SJSA1 (cell line): ENCODE measurements around the gene ZNF821. TPM values are rescaled to one million over a fixed set of nuclear protein-coding genes. Genes with fewer than 3 reads are reported as not detected.
"Not testable (repeated sequence)": the region's sequence is repeated elsewhere in the genome, so short reads cannot be mapped to it uniquely, and the experiment has no call there.

Experiments
- DNase-seq, 2 experiments: peaks; one replicate each; pipeline ENCODE4 v3.0.0-alpha.2; 2015 to 2020; ENCODE audit warnings: low spot score in 2 of 2, low read depth in 1 of 2
- H3K27ac ChIP-seq: fragments of 250-450 bp; sonication (Bioruptor Pico); 2 replicates; pipeline ENCODE4 v1.5.1; 2020; ENCODE audit warnings: mild to moderate bottlenecking, moderate library complexity
- H3K27me3 ChIP-seq: fragments of 250-450 bp; sonication (Bioruptor Pico); replicated peaks from 2 replicates; pipeline ENCODE4 v1.5.1; 2020; ENCODE audit warnings: mild to moderate bottlenecking, moderate library complexity
- H3K36me3 ChIP-seq: fragments of 250-450 bp; sonication (Bioruptor Pico); 2 replicates; pipeline ENCODE4 v1.5.1; 2020; ENCODE audit warnings: mild to moderate bottlenecking
- H3K4me1 ChIP-seq: fragments of 250-450 bp; sonication (Bioruptor Pico); replicated peaks from 2 replicates; pipeline ENCODE4 v1.6.1; 2021; ENCODE audit warnings: mild to moderate bottlenecking
- H3K4me3 ChIP-seq: fragments of 250-450 bp; sonication (Bioruptor Pico); 2 replicates; pipeline ENCODE4 v1.5.1; 2020; ENCODE audit warnings: mild to moderate bottlenecking
- H3K9me3 ChIP-seq: fragments of 250-450 bp; sonication (Bioruptor Pico); replicated peaks from 2 replicates; pipeline ENCODE4 v1.5.1; 2020; ENCODE audit warnings: mild to moderate bottlenecking
- total RNA-seq: library from RNA; depleted of rRNA; stranded (reverse); fragments of >200 nt; shearing (Covaris generic); gene quantifications from 2 replicates; pipeline ENCODE4 v1.2.3, GENCODE V29; 2014

ZNF821 gene
- total RNA-seq, 1 experiment from 2014 or later, result 19.2 TPM

- Histone ChIP-seq H3K9me3 (no peaks in the 10 kb centered on the region), H3K27ac (peak overlapping the region; percentile 64), H3K27me3 (no peaks in the 10 kb centered on the region), H3K4me3 (peak overlapping the region; percentile 75), H3K36me3 (peaks cover 17% of the 10 kb centered on the region), H3K4me1 (peaks cover 4% of the 10 kb centered on the region; the same call in 1 of the 2 replicates)
- peak in 1 of 2 experiments; percentile 56 for DNase-seq
These were observed 10.4 kb upstream of the ZNF821 start for GRCh38 chr16:71894229-71894920.

- peaks cover 4% of the 10 kb centered on the region; the same call in 1 of the 2 replicates for H3K4me1 ChIP-seq
- 0 out of 2 replicates have a peak overlapping the region, but pooled peaks have one; percentile 64 for H3K27ac ChIP-seq
- H3K4me3 ChIP-seq, result peak overlapping the region; percentile 75
- DNase-seq, result no peak
- H3K27me3 ChIP-seq, result no peaks in the 10 kb centered on the region
- H3K9me3 ChIP-seq, result no peaks in the 10 kb centered on the region
- peaks cover 17% of the 10 kb centered on the region for H3K36me3 ChIP-seq
These were observed 9.9 kb upstream of the ZNF821 start for GRCh38 chr16:71893888-71894228.

DNA sequence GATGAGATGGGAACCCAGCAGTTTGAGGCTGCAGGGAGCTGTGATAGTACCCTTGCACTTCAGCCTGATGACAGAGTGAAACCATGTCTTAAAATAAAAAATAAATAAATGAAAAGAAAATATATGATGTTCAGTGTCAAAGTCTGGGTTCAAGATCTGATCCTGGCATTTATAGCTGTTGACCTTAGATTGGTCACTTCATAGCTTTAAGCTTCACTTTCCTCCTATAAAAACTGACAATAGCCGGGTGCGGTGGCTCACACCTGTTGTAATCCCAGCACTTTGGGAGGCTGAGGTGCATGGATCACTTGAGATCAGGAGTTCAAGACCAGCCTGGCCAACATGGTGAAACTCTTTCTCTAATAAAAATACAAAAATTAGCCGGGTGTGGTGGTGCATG, 5.2 kb upstream of the ZNF821 start:
- Histone ChIP-seq H3K9me3 (no peaks in the 10 kb centered on the region), H3K4me3 (no peak overlapping the region), H3K36me3 (no peaks in the 10 kb centered on the region; the same call in 1 of the 2 replicates), H3K4me1 (no peaks in the 10 kb centered on the region), H3K27ac (no peak overlapping the region), H3K27me3 (no peaks in the 10 kb centered on the region)
- no peak for DNase-seq

DNA sequence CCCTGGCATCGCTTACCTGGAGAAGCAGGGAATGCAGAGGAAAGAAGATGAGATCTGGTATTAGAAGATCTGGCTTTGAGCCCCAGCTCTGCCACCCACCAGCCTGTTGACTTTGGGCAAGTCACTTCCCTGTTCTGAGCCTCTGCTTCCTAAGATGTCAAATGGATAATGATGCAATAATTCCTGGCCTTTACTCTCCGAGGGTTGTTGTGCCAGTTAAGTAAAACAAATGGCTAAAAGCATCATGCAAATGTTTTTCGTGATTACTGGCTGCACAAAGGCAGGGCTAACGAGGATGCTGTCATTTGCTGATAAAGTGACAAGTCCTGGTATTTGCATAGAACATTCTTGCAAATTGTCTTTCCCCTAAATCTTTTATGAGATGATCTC, 1.3 kb upstream of the ZNF821 start:
- no peak for DNase-seq
- H3K36me3 ChIP-seq, result peaks cover 4% of the 10 kb centered on the region
- H3K4me1 ChIP-seq, result peaks cover 10% of the 10 kb centered on the region
- H3K4me3 ChIP-seq, result no peak overlapping the region
- no peak overlapping the region for H3K27ac ChIP-seq
- no peaks in the 10 kb centered on the region for H3K9me3 ChIP-seq
- no peaks in the 10 kb centered on the region for H3K27me3 ChIP-seq

GRCh38 chr16:71883168-71883848, 674 bp downstream of the ZNF821 start:
- peaks cover 4% of the 10 kb centered on the region for H3K36me3 ChIP-seq
- H3K4me1 ChIP-seq, result peaks cover 10% of the 10 kb centered on the region
- H3K9me3 ChIP-seq, result no peaks in the 10 kb centered on the region
- peak overlapping the region; percentile 98 for H3K4me3 ChIP-seq
- peak in 1 of 2 experiments; percentile 24 for DNase-seq
- peak overlapping the region; percentile 72 for H3K27ac ChIP-seq
- H3K27me3 ChIP-seq, result no peaks in the 10 kb centered on the region

GRCh38 chr16:71882505-71883167, 1.3 kb downstream of the ZNF821 start:
- DNase-seq, result peak; percentile 61 to 64

DNA sequence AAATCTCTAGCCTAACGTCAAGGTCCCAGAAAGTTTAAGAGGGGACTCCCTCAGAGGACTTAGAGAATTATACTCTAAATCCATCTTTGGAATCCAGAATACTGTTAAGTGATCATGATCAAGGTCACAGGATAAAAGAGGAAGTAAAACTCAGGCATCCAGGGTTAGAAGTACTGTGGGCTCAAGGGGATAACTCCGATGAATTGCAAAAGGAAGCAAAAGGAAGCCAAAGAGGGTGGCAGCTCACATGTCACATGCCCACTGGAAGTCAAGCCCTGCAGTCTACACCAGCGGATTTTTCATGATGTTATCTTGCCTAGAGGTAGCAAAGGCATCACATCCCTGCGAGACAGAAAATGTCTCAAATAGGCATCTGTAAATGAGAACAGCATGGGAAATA, 3.8 kb downstream of the ZNF821 start:
- Histone ChIP-seq H3K9me3 (no peaks in the 10 kb centered on the region), H3K36me3 (peaks cover 11% of the 10 kb centered on the region), H3K27me3 (no peaks in the 10 kb centered on the region), H3K27ac (no peak overlapping the region), H3K4me3 (no peak overlapping the region), H3K4me1 (peaks cover 10% of the 10 kb centered on the region)
- DNase-seq, result no peak

More at GRCh38 chr16:71882505-71883167, 1.3 kb downstream of the ZNF821 start:
- H3K36me3 ChIP-seq, result peaks cover 4% of the 10 kb centered on the region
- H3K4me1 ChIP-seq, result peaks cover 10% of the 10 kb centered on the region
- H3K4me3 ChIP-seq, result peak overlapping the region; percentile 98
- no peaks in the 10 kb centered on the region for H3K9me3 ChIP-seq
- H3K27me3 ChIP-seq, result no peaks in the 10 kb centered on the region
- no peak overlapping the region for H3K27ac ChIP-seq

DNA sequence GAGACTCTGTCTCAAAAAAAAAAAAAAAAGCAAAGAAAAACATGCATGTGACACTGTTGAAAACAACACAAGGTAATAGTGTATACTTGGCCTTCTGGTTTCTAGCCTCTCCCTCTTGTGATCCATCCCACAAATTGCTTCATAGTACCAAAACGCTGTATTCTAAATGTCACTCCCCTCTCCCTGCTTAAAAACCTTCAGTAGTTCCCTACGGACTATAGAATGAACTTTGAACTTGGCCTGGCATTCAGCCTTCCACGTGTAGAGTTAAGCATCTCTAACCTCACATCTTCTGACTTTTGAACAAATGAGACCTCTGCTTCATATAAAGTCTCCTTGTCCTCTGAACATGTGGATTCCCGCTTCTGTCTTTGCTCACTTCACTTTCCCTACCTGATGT, 5.1 kb downstream of the ZNF821 start:
- peaks cover 10% of the 10 kb centered on the region for H3K4me1 ChIP-seq
- no peak overlapping the region for H3K27ac ChIP-seq
- H3K27me3 ChIP-seq, result no peaks in the 10 kb centered on the region
- H3K4me3 ChIP-seq, result no peak overlapping the region
- no peaks in the 10 kb centered on the region for H3K9me3 ChIP-seq
- H3K36me3 ChIP-seq, result peaks cover 10% of the 10 kb centered on the region
- DNase-seq, result peak in 1 of 2 experiments; percentile 1

DNA sequence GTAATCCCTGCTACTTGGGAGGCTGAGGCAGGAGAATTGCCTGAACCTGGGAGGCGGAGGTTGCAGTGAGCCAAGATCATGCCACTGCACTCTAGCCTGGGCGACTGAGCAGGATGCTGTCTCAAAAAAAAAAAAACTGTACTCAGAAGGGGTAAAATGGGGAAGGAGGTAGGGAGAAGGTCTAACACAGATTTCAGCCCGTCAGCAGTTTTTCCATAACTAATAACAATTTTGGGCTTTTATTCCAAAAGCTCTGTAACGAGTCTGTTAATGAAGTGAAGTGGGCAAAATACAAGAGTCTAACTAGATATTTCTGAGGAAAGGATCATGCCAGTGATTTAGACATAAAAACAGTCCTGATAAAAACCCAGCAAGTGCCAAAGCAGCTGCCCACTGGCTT, 10.8 kb downstream of the ZNF821 start:
- DNase-seq, result no peak
- Histone ChIP-seq H3K4me3 (no peak overlapping the region), H3K9me3 (no peaks in the 10 kb centered on the region), H3K27ac (no peak overlapping the region), H3K4me1 (no peaks in the 10 kb centered on the region), H3K36me3 (peaks cover 10% of the 10 kb centered on the region), H3K27me3 (no peaks in the 10 kb centered on the region)

GRCh38 chr16:71870818-71871217, 13.2 kb downstream of the ZNF821 start:
- no peaks in the 10 kb centered on the region for H3K9me3 ChIP-seq
- H3K27me3 ChIP-seq, result no peaks in the 10 kb centered on the region
- H3K4me1 ChIP-seq, result no peaks in the 10 kb centered on the region
- DNase-seq, result no peak
- no peak overlapping the region for H3K27ac ChIP-seq
- no peak overlapping the region for H3K4me3 ChIP-seq
- peaks cover 14% of the 10 kb centered on the region for H3K36me3 ChIP-seq

GRCh38 chr16:71869089-71869488, 14.9 kb downstream of the ZNF821 start:
- peaks cover 14% of the 10 kb centered on the region for H3K36me3 ChIP-seq
- no peak overlapping the region for H3K27ac ChIP-seq
- H3K27me3 ChIP-seq, result no peaks in the 10 kb centered on the region
- H3K4me3 ChIP-seq, result no peak overlapping the region
- H3K9me3 ChIP-seq, result no peaks in the 10 kb centered on the region
- DNase-seq, result no peak
- H3K4me1 ChIP-seq, result no peaks in the 10 kb centered on the region

- H3K27ac ChIP-seq, result no peak overlapping the region
- DNase-seq, result no peak
- no peaks in the 10 kb centered on the region for H3K4me1 ChIP-seq
- no peak overlapping the region for H3K4me3 ChIP-seq
- peaks cover 18% of the 10 kb centered on the region for H3K36me3 ChIP-seq
- H3K27me3 ChIP-seq, result no peaks in the 10 kb centered on the region
- H3K9me3 ChIP-seq, result no peaks in the 10 kb centered on the region
These were observed 16.0 kb downstream of the ZNF821 start for GRCh38 chr16:71867939-71868338.

DNA sequence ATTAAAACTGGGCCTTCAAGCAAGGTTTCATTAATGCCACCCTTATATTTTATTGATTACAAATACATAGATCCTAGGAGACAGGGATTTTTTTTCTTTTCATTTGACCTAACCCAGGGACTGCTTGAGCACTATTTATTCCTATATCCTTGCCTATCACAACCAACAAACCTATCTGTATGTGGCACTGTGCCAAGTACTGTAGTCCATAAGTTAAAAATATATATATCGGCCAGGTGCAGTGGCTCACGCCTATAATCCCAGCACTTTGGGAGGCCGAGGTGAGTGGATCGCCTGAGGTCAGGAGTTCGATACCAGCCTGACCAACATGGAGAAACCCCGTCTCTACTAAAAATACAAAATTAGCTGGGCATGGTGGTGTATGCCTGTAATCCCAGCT, 16.8 kb downstream of the ZNF821 start:
- not testable (repeated sequence) for H3K9me3 ChIP-seq, H3K4me1 ChIP-seq, DNase-seq, H3K27me3 ChIP-seq, H3K27ac ChIP-seq, H3K4me3 ChIP-seq
- peaks cover 22% of the 10 kb centered on the region for H3K36me3 ChIP-seq
